ENCODE measurements around the gene SDK2. TPM values are rescaled to one million over a fixed set of nuclear protein-coding genes. Genes with fewer than 3 reads are reported as not detected.
"Not testable (repeated sequence)": the region's sequence is repeated elsewhere in the genome, so short reads cannot be mapped to it uniquely, and the experiment has no call there.

The SDK2 gene
- total and polyA plus RNA-seq, 2 donors = 0.66 to 0.87 TPM

GRCh38 chr17:73455767-73456166 is 188.5 kb downstream of the SDK2 start:
- Histone ChIP-seq H3K36me3 (ENCODE audit: control insufficient read depth in 2 of 2, insufficient read depth in 2 of 2, low read length in 1 of 2) (no peaks in the 10 kb centered on the region), H3K27ac (ENCODE audit: low read depth in 1 of 2, low read length in 1 of 2) (no peak overlapping the region), H3K27me3 (ENCODE audit: control insufficient read depth in 2 of 2, insufficient read depth in 1 of 2, low read length in 1 of 2) (no peaks in the 10 kb centered on the region), H3K4me3 (ENCODE audit: low read length in 2 of 2) (no peak overlapping the region), H3K9me3 (ENCODE audit: control insufficient read depth in 2 of 2, insufficient read depth in 1 of 2, low read length in 1 of 2) (no peaks in the 10 kb centered on the region), H3K4me1 (ENCODE audit: control insufficient read depth in 2 of 2, insufficient read depth in 2 of 2, low read length in 2 of 2) (no peaks in the 10 kb centered on the region)
- WGBS = 94% methylated on average over 18 of the region's 18 CpGs
- no peak for DNase-seq (ENCODE audit: low read depth in 6 of 9, low spot score in 9 of 9)

- H3K4me1 ChIP-seq (ENCODE audit: control insufficient read depth in 2 of 2, insufficient read depth in 2 of 2, low read length in 2 of 2) = no peaks in the 10 kb centered on the region
- H3K9me3 ChIP-seq (ENCODE audit: control insufficient read depth in 2 of 2, insufficient read depth in 1 of 2, low read length in 1 of 2) = no peaks in the 10 kb centered on the region
- H3K4me3 ChIP-seq (ENCODE audit: low read length in 2 of 2) = no peak overlapping the region
- no peaks in the 10 kb centered on the region for H3K27me3 ChIP-seq (ENCODE audit: control insufficient read depth in 2 of 2, insufficient read depth in 1 of 2, low read length in 1 of 2)
- no peaks in the 10 kb centered on the region for H3K36me3 ChIP-seq (ENCODE audit: control insufficient read depth in 2 of 2, insufficient read depth in 2 of 2, low read length in 1 of 2)
- WGBS = 91% methylated on average over 21 of the region's 21 CpGs
- H3K27ac ChIP-seq (ENCODE audit: low read depth in 1 of 2, low read length in 1 of 2) = no peak overlapping the region
- no peak for DNase-seq (ENCODE audit: low read depth in 6 of 9, low spot score in 9 of 9)
These were observed 189.1 kb downstream of the SDK2 start for GRCh38 chr17:73455050-73455687.

- H3K27me3 ChIP-seq (ENCODE audit: control insufficient read depth in 2 of 2, insufficient read depth in 1 of 2, low read length in 1 of 2); H3K27ac ChIP-seq (ENCODE audit: low read depth in 1 of 2, low read length in 1 of 2); H3K4me3 ChIP-seq (ENCODE audit: low read length in 2 of 2); H3K4me1 ChIP-seq (ENCODE audit: control insufficient read depth in 2 of 2, insufficient read depth in 2 of 2, low read length in 2 of 2); H3K36me3 ChIP-seq (ENCODE audit: control insufficient read depth in 2 of 2, insufficient read depth in 2 of 2, low read length in 1 of 2); DNase-seq (ENCODE audit: low read depth in 6 of 9, low spot score in 9 of 9); H3K9me3 ChIP-seq (ENCODE audit: control insufficient read depth in 2 of 2, insufficient read depth in 1 of 2, low read length in 1 of 2): not testable (repeated sequence)
- 97% methylated on average over 2 of the region's 2 CpGs for WGBS
These were observed 190.8 kb downstream of the SDK2 start for GRCh38 chr17:73453494-73453893.

- WGBS = 100% methylated on average over 1 of the region's 1 CpG
- Histone ChIP-seq H3K4me1 (ENCODE audit: control insufficient read depth in 2 of 2, insufficient read depth in 2 of 2, low read length in 2 of 2) (no peaks in the 10 kb centered on the region), H3K36me3 (ENCODE audit: control insufficient read depth in 2 of 2, insufficient read depth in 2 of 2, low read length in 1 of 2) (no peaks in the 10 kb centered on the region), H3K27ac (ENCODE audit: low read depth in 1 of 2, low read length in 1 of 2) (no peak overlapping the region), H3K9me3 (ENCODE audit: control insufficient read depth in 2 of 2, insufficient read depth in 1 of 2, low read length in 1 of 2) (no peaks in the 10 kb centered on the region), H3K27me3 (ENCODE audit: control insufficient read depth in 2 of 2, insufficient read depth in 1 of 2, low read length in 1 of 2) (no peaks in the 10 kb centered on the region), H3K4me3 (ENCODE audit: low read length in 2 of 2) (no peak overlapping the region)
- DNase-seq (ENCODE audit: low read depth in 6 of 9, low spot score in 9 of 9) = no peak
These were observed 191.2 kb downstream of the SDK2 start for GRCh38 chr17:73453090-73453489.

DNA sequence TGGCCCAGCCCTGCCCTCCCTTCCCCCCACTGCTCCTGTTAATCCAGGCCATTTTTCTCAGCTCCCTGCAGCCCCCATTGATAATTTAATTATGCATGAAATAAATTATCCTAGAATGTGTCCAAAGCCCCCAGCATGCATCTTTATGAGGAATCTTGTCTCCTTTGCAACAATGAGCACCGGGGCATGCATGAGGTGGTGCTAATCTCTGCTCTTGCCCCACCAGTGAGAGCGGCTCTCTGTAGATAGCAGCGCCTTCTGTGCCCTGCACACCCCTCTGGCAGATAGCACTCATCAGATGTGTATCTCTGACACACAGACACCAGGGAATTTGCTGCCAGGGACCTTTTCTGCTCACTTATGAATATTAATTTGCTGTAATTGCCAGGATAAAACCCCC is 192.2 kb downstream of the SDK2 start:
- H3K4me1 ChIP-seq (ENCODE audit: control insufficient read depth in 2 of 2, insufficient read depth in 2 of 2, low read length in 2 of 2) = no peaks in the 10 kb centered on the region
- H3K27ac ChIP-seq (ENCODE audit: low read depth in 1 of 2, low read length in 1 of 2) = no peak overlapping the region
- H3K27me3 ChIP-seq (ENCODE audit: control insufficient read depth in 2 of 2, insufficient read depth in 1 of 2, low read length in 1 of 2) = no peaks in the 10 kb centered on the region
- DNase-seq (ENCODE audit: low read depth in 6 of 9, low spot score in 9 of 9) = no peak
- WGBS = 96% methylated on average over 3 of the region's 3 CpGs
- H3K4me3 ChIP-seq (ENCODE audit: low read length in 2 of 2) = no peak overlapping the region
- no peaks in the 10 kb centered on the region for H3K36me3 ChIP-seq (ENCODE audit: control insufficient read depth in 2 of 2, insufficient read depth in 2 of 2, low read length in 1 of 2)
- no peaks in the 10 kb centered on the region for H3K9me3 ChIP-seq (ENCODE audit: control insufficient read depth in 2 of 2, insufficient read depth in 1 of 2, low read length in 1 of 2)

DNA sequence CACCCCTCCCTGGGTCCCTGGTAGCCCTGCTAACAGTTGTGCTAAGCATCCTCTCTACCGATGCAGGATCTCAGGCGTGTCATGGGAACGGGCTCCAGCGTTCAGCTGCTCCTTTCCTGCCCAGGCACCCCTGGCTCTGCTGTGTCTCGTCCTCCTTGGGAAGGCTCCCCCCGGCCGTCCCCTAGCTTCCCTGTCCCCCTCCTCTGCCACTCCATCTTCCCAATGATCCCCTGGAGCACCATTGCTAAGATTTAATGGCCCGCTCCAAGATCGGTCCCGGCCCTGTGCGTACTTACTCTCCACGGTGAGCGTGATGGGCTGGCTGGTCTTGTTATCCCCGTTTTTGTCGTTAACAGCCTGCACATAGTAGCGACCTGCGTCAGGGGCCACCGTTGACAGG is 196.9 kb downstream of the SDK2 start:
- 93% methylated on average over 18 of the region's 18 CpGs for WGBS
- no peak for DNase-seq (ENCODE audit: low read depth in 6 of 9, low spot score in 9 of 9)
- Histone ChIP-seq H3K36me3 (ENCODE audit: control insufficient read depth in 2 of 2, insufficient read depth in 2 of 2, low read length in 1 of 2) (no peaks in the 10 kb centered on the region), H3K27ac (ENCODE audit: low read depth in 1 of 2, low read length in 1 of 2) (no peak overlapping the region), H3K27me3 (ENCODE audit: control insufficient read depth in 2 of 2, insufficient read depth in 1 of 2, low read length in 1 of 2) (no peaks in the 10 kb centered on the region), H3K4me3 (ENCODE audit: low read length in 2 of 2) (no peak overlapping the region), H3K9me3 (ENCODE audit: control insufficient read depth in 2 of 2, insufficient read depth in 1 of 2, low read length in 1 of 2) (no peaks in the 10 kb centered on the region), H3K4me1 (ENCODE audit: control insufficient read depth in 2 of 2, insufficient read depth in 2 of 2, low read length in 2 of 2) (no peaks in the 10 kb centered on the region)

- 89% methylated on average over 9 of the region's 9 CpGs for WGBS
- H3K9me3 ChIP-seq (ENCODE audit: control insufficient read depth in 2 of 2, insufficient read depth in 1 of 2, low read length in 1 of 2) = no peaks in the 10 kb centered on the region
- DNase-seq (ENCODE audit: low read depth in 6 of 9, low spot score in 9 of 9) = no peak
These were observed 197.6 kb downstream of the SDK2 start for GRCh38 chr17:73446617-73447016.

DNA sequence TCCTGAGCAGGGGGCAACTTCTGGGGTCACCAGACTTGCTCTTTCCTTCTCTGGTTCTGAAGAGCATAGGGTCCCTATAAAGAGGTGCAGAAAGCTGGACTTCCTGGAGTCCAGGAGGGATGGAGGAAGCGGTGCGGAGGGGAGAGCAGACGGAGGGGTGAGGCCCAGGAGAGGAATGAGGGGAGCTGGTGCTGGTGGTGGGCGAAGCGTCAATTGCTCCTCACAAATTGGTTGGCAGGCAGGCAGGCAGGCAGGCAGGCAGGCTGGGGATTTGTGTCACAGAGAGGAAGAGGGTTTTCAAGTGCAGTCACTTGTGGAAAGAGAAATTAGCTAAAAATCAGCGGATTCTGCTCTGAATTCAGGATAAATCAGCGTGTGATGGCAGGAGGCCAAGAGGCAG is 198.8 kb downstream of the SDK2 start:
- no peaks in the 10 kb centered on the region for H3K27me3 ChIP-seq (ENCODE audit: control insufficient read depth in 2 of 2, insufficient read depth in 1 of 2, low read length in 1 of 2)
- WGBS = 95% methylated on average over 7 of the region's 7 CpGs
- H3K4me3 ChIP-seq (ENCODE audit: low read length in 2 of 2) = no peak overlapping the region
- H3K27ac ChIP-seq (ENCODE audit: low read depth in 1 of 2, low read length in 1 of 2) = no peak overlapping the region
- H3K9me3 ChIP-seq (ENCODE audit: control insufficient read depth in 2 of 2, insufficient read depth in 1 of 2, low read length in 1 of 2) = no peaks in the 10 kb centered on the region
- no peak for DNase-seq (ENCODE audit: low read depth in 6 of 9, low spot score in 9 of 9)
- H3K4me1 ChIP-seq (ENCODE audit: control insufficient read depth in 2 of 2, insufficient read depth in 2 of 2, low read length in 2 of 2) = no peaks in the 10 kb centered on the region
- no peaks in the 10 kb centered on the region for H3K36me3 ChIP-seq (ENCODE audit: control insufficient read depth in 2 of 2, insufficient read depth in 2 of 2, low read length in 1 of 2)

More at GRCh38 chr17:73446617-73447016, 197.6 kb downstream of the SDK2 start:
- Histone ChIP-seq H3K27ac (ENCODE audit: low read depth in 1 of 2, low read length in 1 of 2) (no peak overlapping the region), H3K4me3 (ENCODE audit: low read length in 2 of 2) (no peak overlapping the region), H3K36me3 (ENCODE audit: control insufficient read depth in 2 of 2, insufficient read depth in 2 of 2, low read length in 1 of 2) (no peaks in the 10 kb centered on the region), H3K4me1 (ENCODE audit: control insufficient read depth in 2 of 2, insufficient read depth in 2 of 2, low read length in 2 of 2) (no peaks in the 10 kb centered on the region), H3K27me3 (ENCODE audit: control insufficient read depth in 2 of 2, insufficient read depth in 1 of 2, low read length in 1 of 2) (no peaks in the 10 kb centered on the region)

GRCh38 chr17:73444021-73444420 is 200.2 kb downstream of the SDK2 start:
- Histone ChIP-seq H3K36me3 (ENCODE audit: control insufficient read depth in 2 of 2, insufficient read depth in 2 of 2, low read length in 1 of 2) (no peaks in the 10 kb centered on the region), H3K27ac (ENCODE audit: low read depth in 1 of 2, low read length in 1 of 2) (no peak overlapping the region), H3K27me3 (ENCODE audit: control insufficient read depth in 2 of 2, insufficient read depth in 1 of 2, low read length in 1 of 2) (no peaks in the 10 kb centered on the region), H3K9me3 (ENCODE audit: control insufficient read depth in 2 of 2, insufficient read depth in 1 of 2, low read length in 1 of 2) (peaks cover 0 to 3% of the 10 kb centered on the region in 2 donors), H3K4me3 (ENCODE audit: low read length in 2 of 2) (no peak overlapping the region), H3K4me1 (ENCODE audit: control insufficient read depth in 2 of 2, insufficient read depth in 2 of 2, low read length in 2 of 2) (no peaks in the 10 kb centered on the region)
- DNase-seq (ENCODE audit: low read depth in 6 of 9, low spot score in 9 of 9) = no peak
- 98% methylated on average over 8 of the region's 8 CpGs for WGBS
